Stimulated activated CD8-positive, alpha-beta memory T cell treated with anti-CD3 and anti-CD28 coated beads, Interleukin-15, amount 100 ng/mL, for 4 hours (primary cell): ENCODE results near the gene TRPC5OS.

ENCODE experiments used
- DNase-seq, 2 donors: peaks; one replicate each; pipeline ENCODE4 v3.0.0-alpha.2; 2020; ENCODE audit warnings: low read depth in 2 of 2

TRPC5OS gene

DNA sequence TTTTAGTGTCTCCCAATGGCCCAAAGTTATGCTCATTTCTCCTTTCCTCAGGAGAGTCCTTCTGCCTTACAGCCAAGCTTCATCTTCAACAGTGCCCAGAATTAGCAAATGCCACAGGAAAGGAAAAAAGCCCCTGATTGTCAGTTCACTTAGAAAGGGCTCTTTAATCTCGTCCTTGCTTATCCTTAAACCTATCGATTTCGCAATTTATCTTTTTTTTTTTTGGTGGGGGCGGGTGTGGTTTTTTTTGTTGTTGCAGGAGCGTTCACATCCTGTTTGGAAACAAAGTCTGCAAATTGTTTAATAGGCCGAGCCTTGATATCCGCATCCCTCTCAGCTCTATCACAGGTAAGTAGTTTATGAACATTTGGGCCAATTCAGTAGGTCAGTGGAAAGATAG, 20.2 kb downstream of the TRPC5OS start:
- DNase-seq: no peak

DNA sequence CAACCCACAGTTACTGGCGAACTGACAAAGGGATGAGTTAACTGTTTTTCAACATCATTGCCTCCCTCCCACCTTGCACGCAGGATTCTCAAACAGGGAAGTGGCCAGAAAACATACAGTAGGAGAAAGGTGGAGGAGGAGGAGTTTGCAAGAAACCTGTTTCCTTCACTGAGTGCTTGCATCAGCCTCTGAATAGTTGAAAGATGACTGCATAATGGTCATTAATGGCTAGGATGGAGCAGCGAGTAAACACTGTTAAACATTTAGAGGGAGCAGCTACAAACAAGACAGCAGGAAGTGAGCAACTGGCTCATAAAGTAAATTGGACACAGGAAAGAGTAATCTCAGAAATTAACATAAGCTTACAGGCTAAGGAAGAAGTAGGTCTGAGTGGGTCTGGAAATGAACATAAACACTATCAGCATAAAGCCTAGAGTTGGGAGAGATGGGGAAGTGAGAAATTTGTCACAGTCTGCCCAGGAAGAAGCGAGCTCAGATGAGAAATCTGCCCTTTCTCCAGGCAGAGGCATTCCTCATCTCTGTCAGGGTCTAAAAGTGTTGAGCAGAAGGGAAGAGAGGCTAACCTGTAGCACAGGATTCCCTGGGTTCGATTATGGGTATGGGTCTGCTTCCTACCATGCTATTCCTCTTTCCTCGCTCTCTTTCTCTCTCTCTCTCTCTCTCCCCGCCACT, 38.6 kb downstream of the TRPC5OS start:
- no peak for DNase-seq

DNA sequence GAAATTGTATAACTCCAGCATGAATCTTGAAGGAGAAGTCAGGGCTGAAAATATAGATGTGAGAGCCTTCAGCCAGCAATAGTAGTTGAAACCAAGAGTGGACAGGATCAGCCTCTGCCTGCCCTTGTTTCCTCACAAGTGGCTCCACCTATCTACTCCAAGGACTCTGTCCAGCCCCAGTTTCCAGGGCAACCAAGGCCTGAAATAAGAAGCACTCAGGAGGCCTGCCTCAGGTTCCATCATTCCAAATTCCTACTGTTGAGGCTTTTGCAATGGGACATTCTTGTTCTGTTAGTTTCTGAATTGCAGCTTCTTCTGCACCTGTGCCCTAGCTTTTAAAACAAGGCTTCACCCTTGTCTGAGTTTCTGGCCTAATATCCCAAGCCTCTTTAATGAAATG, 41.6 kb downstream of the TRPC5OS start:
- no peak for DNase-seq

DNA sequence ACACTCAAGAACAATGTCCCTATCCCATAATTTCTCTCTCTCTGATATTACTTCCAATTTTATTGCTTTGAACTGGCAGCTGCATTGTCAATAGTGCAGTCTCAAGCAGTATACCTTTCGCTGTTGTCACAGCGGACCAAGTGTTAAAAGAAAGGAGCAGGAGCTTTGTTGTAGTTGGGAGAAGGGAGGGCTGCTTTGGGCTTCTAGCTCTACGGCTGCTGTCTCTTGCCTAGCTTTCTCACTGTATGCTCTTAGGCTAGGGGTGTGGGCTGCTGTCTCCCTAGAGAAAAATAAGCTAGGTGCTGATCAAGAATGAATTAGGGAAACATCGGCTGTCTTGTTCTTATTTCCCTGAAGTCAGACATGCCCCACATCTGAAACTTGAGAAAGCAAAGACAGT, 52.5 kb downstream of the TRPC5OS start:
- no peak for DNase-seq
